ENCODE results near the gene SAMD3.

- no peak for TF ChIP-seq ARNT (IDR thresholded peaks at IDR 0.05)
- no peak for TF ChIP-seq ELF4 (IDR thresholded peaks at IDR 0.05)
- TF ChIP-seq CTBP1 (IDR thresholded peaks at IDR 0.05; ENCODE audit: borderline replicate concordance), result no peak
- TF ChIP-seq TARDBP (IDR thresholded peaks at IDR 0.05), result no peak
- no peak for TF ChIP-seq SP1 (IDR thresholded peaks at IDR 0.05)
- no peak for TF ChIP-seq L3MBTL2 (conservative IDR thresholded peaks at IDR 0.05)
- TF ChIP-seq PKNOX1 (IDR thresholded peaks at IDR 0.05), result no peak
- no peak for TF ChIP-seq HDGF (IDR thresholded peaks at IDR 0.05; ENCODE audit: borderline replicate concordance)
- TF ChIP-seq NFRKB (IDR thresholded peaks at IDR 0.05), result no peak
- no peak for TF ChIP-seq FOXK2 (IDR thresholded peaks at IDR 0.05)
- TF ChIP-seq SUZ12 (IDR thresholded peaks at IDR 0.05), result no peak
- TF ChIP-seq LEF1 (IDR thresholded peaks at IDR 0.05; ENCODE audit: borderline replicate concordance), result no peak
These were observed 123.6 kb downstream of the SAMD3 start for GRCh38 chr6:130099119-130099518.
